Right lobe of liver (tissue), 6 donors: ENCODE results near the gene KCNQ1. TPM values are rescaled to one million over a fixed set of nuclear protein-coding genes. Genes with fewer than 3 reads are reported as not detected.

Experiments
- ATAC-seq, 4 donors: fragments of 200-7000 bp; cut with Tn5 transposase; one replicate each; pipeline ENCODE4 v1.9.1; 2020; ENCODE audit warnings: mild to moderate bottlenecking in 4 of 4, moderate library complexity in 4 of 4
- DNase-seq, 3 donors: peaks; one replicate each; pipeline ENCODE4 v3.0.0-alpha.2; 2020
- H3K27ac ChIP-seq, 3 donors: fragments of 200-600 bp; one replicate each; pipeline ENCODE4 v1.8.0; 2022
- H3K27me3 ChIP-seq, 2 donors: fragments of 200-600 bp; one replicate each; pipeline ENCODE4 v1.8.0; 2022
- H3K36me3 ChIP-seq, 4 donors: fragments of 200-600 bp; sonication (generic) in 1 of 4; one replicate each; pipeline versions ENCODE4 v1.5.1 to v1.8.0; 2017 to 2022; ENCODE audit warnings: control low read depth in 1 of 4
- H3K4me1 ChIP-seq, 4 donors: fragments of 200-600 bp; sonication (generic) in 1 of 4; one replicate each; pipeline versions ENCODE4 v1.5.1 to v1.8.0; 2017 to 2022; ENCODE audit warnings: control low read depth in 1 of 4
- H3K4me3 ChIP-seq, 3 donors: fragments of 200-600 bp; one replicate each; pipeline ENCODE4 v1.8.0; 2022
- H3K9me3 ChIP-seq, 4 donors: fragments of 200-600 bp; sonication (generic) in 1 of 4; one replicate each; pipeline versions ENCODE4 v1.5.1 to v1.8.0; 2017 to 2022; ENCODE audit warnings: control low read depth in 1 of 4
- CTCF ChIP-seq, 4 donors: fragments of 200-600 bp in 3 of 4; fragments of 450-650 bp in 1 of 4; IDR thresholded peaks; one replicate each; pipeline versions ENCODE4 v1.5.1 to v1.8.0; 2016 to 2022; ENCODE audit warnings: antibody characterized with exemption in 4 of 4, mild to moderate bottlenecking in 2 of 4
- POLR2A ChIP-seq: fragments of 450-650 bp; IDR thresholded peaks from one replicate; pipeline ENCODE4 v1.6.1; 2017; ENCODE audit warnings: antibody characterized with exemption, mild to moderate bottlenecking
- WGBS: methylation state at CpG from one replicate; pipeline ENCODE4 v1.1.6; 2018; ENCODE audit warnings: low coverage, low lambda C conversion rate; ENCODE audit not compliant: insufficient coverage; ENCODE audit errors: missing lambda C conversion rate; 5-methylcytosine and 5-hydroxymethylcytosine counted together
- intact Hi-C, 2 donors: fragments of 100-400 bp; cut with DNase I; formaldehyde crosslinking; loops; one replicate each; pipeline versions ENCODE4 v1.11.2 to v1.14.1; 2022
- total RNA-seq, 6 experiments: library from RNA; depleted of rRNA in 2 of 6; stranded (reverse); fragments of >200 nt in 2 of 6; fragmentation: NEBNext Ultra II Directional in 3 of 6; extraction: Animal tissue kit (Norgen Biotek cat#: 25700) in 3 of 6; gene quantifications; one replicate each; pipeline versions ENCODE4 v1.1.0 to v1.2.4, GENCODE V29; 2016 to 2023
- donor health status: DM: no; HTN: yes; CAD: no.
- donor health status: DM: no; HTN: no; CAD: no.
- donor health status: DM: no; HTN: no; CAD: no.
- donor health status: DM: no; HTN: yes; CAD: no.
- donor health status: DM: no; HTN: yes; CAD: no.

KCNQ1 gene
- total RNA-seq, 6 experiments from 2014 or later = 0.61 to 2.4 (median 1.8) TPM

GRCh38 chr11:2799881-2800654 lies 355.3 kb downstream of the KCNQ1 start:
- Histone ChIP-seq H3K4me1 (no peaks in the 10 kb centered on the region), H3K9me3 (no peaks in the 10 kb centered on the region), H3K27me3 (no peaks in the 10 kb centered on the region), H3K36me3 (no peaks in the 10 kb centered on the region), H3K4me3 (no peak overlapping the region), H3K27ac (no peak overlapping the region)
- TF ChIP-seq POLR2A = no peak
- no peak for TF ChIP-seq CTCF (IDR thresholded peaks at IDR 0.05)
- DNase-seq (peak; percentile 11 to 42 (median 39)), ATAC-seq (no peak)
- 80% methylated on average over 3 of the region's 15 CpGs for WGBS
- intact Hi-C loops = no loop called here

- intact Hi-C loops = no loop called here
- DNase-seq (peak in 2 of 3 donors; percentile 5 to 39), ATAC-seq (no peak)
- Histone ChIP-seq H3K9me3 (no peaks in the 10 kb centered on the region), H3K27me3 (no peaks in the 10 kb centered on the region), H3K27ac (no peak overlapping the region), H3K4me1 (no peaks in the 10 kb centered on the region), H3K36me3 (no peaks in the 10 kb centered on the region), H3K4me3 (no peak overlapping the region)
- 91% methylated on average over 3 of the region's 12 CpGs for WGBS
- TF ChIP-seq POLR2A (no peak), CTCF (IDR thresholded peaks at IDR 0.05) (no peak)
Measured at GRCh38 chr11:2800655-2801531, 356.1 kb downstream of the KCNQ1 start.

GRCh38 chr11:2801711-2802388 lies 357.0 kb downstream of the KCNQ1 start:
- no peak overlapping the region for H3K4me3 ChIP-seq
- H3K27me3 ChIP-seq = no peaks in the 10 kb centered on the region
- ATAC-seq (no peak), DNase-seq (peak in 2 of 3 donors; percentile 8 to 46)
- TF ChIP-seq CTCF (IDR thresholded peaks at IDR 0.05) = no peak
- no peak for TF ChIP-seq POLR2A
- no peaks in the 10 kb centered on the region for H3K4me1 ChIP-seq
- H3K27ac ChIP-seq = no peak overlapping the region
- intact Hi-C loops = no loop called here
- 57% methylated on average over 5 of the region's 22 CpGs for WGBS
- no peaks in the 10 kb centered on the region for H3K9me3 ChIP-seq
- H3K36me3 ChIP-seq = no peaks in the 10 kb centered on the region

GRCh38 chr11:2802389-2803185 lies 357.8 kb downstream of the KCNQ1 start:
- Histone ChIP-seq H3K4me1 (no peaks in the 10 kb centered on the region), H3K36me3 (no peaks in the 10 kb centered on the region), H3K4me3 (no peak overlapping the region), H3K27ac (no peak overlapping the region), H3K27me3 (no peaks in the 10 kb centered on the region), H3K9me3 (no peaks in the 10 kb centered on the region)
- peak in 2 of 3 donors; percentile 11 to 44 for DNase-seq
- WGBS = 74% methylated on average over 6 of the region's 18 CpGs
- TF ChIP-seq CTCF (IDR thresholded peaks at IDR 0.05) = no peak
- no peak for TF ChIP-seq POLR2A
- intact Hi-C loops = no loop called here
- no peak for ATAC-seq
